Neural crest cell (in vitro differentiated cells): ENCODE results near the gene ZNF384. TPM values are rescaled to one million over a fixed set of nuclear protein-coding genes. Genes with fewer than 3 reads are reported as not detected.
A peak's percentile ranks its signal among the peaks of the same experiment; 100 is the strongest.

Experiments
- DNase-seq: peaks from one replicate; pipeline ENCODE4 v3.0.0; 2021; ENCODE audit warnings: low read depth, mixed read lengths, low spot score
- H3K27ac Mint-ChIP-seq: one replicate; pipeline ENCODE4 v1.8.0; 2021; ENCODE audit warnings: mild to moderate bottlenecking, mixed read lengths; ENCODE audit not compliant: unreplicated experiment
- H3K27me3 Mint-ChIP-seq: 2 replicates; pipeline ENCODE4 v1.8.0; 2021; ENCODE audit warnings: low read depth, mild to moderate bottlenecking, mixed read lengths
- H3K36me3 Mint-ChIP-seq: 2 replicates; pipeline ENCODE4 v1.8.0; 2021; ENCODE audit warnings: low read depth, mild to moderate bottlenecking, mixed read lengths
- H3K4me1 Mint-ChIP-seq: 2 replicates; pipeline ENCODE4 v1.8.0; 2021; ENCODE audit warnings: mixed read lengths
- H3K4me3 Mint-ChIP-seq: one replicate; pipeline ENCODE4 v1.8.0; 2021; ENCODE audit warnings: mild to moderate bottlenecking, mixed read lengths
- H3K9me3 Mint-ChIP-seq: 2 replicates; pipeline ENCODE4 v1.8.0; 2021; ENCODE audit warnings: mixed read lengths
- total RNA-seq: library from RNA; stranded (reverse); gene quantifications from 2 replicates; pipeline ENCODE4 v1.2.1, GENCODE V29; 2021
- TF ChIP-seq, protein P1 (sequence below): fragments of 200-600 bp; sonication (generic); conservative IDR thresholded peaks from 2 replicates; pipeline ENCODE4 v1.5.0; 2021; ENCODE audit warnings: antibody characterized with exemption, mild to moderate bottlenecking

The ZNF384 gene
- total RNA-seq, 1 donor from 2014 or later, result 94.3 TPM

- Mint-ChIP-seq H3K4me3 (no peak overlapping the region), H3K27ac (no peak overlapping the region), H3K36me3 (peaks cover 8% of the 10 kb centered on the region), H3K4me1 (peaks cover 10% of the 10 kb centered on the region), H3K9me3 (no peaks in the 10 kb centered on the region), H3K27me3 (no peaks in the 10 kb centered on the region)
- DNase-seq, result no peak
- TF ChIP-seq, protein P1, sequence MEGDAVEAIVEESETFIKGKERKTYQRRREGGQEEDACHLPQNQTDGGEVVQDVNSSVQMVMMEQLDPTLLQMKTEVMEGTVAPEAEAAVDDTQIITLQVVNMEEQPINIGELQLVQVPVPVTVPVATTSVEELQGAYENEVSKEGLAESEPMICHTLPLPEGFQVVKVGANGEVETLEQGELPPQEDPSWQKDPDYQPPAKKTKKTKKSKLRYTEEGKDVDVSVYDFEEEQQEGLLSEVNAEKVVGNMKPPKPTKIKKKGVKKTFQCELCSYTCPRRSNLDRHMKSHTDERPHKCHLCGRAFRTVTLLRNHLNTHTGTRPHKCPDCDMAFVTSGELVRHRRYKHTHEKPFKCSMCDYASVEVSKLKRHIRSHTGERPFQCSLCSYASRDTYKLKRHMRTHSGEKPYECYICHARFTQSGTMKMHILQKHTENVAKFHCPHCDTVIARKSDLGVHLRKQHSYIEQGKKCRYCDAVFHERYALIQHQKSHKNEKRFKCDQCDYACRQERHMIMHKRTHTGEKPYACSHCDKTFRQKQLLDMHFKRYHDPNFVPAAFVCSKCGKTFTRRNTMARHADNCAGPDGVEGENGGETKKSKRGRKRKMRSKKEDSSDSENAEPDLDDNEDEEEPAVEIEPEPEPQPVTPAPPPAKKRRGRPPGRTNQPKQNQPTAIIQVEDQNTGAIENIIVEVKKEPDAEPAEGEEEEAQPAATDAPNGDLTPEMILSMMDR, result no peak
Observed at GRCh38 chr12:6729186-6729585, 40.0 kb upstream of the ZNF384 start.

DNA sequence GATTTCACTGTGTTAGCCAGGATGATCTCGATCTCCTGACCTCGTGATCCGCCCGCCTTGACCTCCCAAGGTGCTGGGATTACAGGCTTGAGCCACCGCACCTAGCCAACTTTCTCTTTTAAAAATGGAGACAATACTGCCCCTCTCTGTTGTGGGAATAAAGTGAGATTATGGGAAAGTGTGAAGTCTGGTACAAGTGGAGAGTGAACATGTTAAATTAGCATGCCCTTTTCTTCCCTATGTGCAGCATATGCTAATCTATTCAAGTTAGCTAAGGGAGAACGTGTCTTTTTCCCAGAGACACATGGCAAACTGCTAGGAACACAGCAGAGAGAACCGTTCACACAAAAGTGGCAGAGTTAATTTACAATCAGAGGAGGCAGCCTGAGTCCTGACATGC is 36.2 kb upstream of the ZNF384 start:
- peaks cover 19% of the 10 kb centered on the region for H3K4me1 Mint-ChIP-seq
- no peaks in the 10 kb centered on the region for H3K9me3 Mint-ChIP-seq

DNA sequence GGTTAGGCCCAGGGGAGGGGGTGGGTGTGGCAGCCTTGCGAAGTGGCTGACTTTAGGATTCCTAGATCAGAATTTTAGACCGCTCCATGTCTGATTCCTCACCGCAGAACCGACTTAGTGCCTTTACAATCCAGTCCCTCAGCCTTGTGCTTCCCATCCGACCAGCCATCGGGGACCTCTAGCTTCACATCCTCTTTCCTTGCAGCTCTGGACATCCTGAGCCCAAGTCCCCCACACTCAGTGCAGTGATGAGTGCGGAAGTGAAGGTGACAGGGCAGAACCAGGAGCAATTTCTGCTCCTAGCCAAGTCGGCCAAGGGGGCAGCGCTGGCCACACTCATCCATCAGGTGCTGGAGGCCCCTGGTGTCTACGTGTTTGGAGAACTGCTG is 35.2 kb upstream of the ZNF384 start:
- Mint-ChIP-seq H3K9me3 (no peaks in the 10 kb centered on the region), H3K27ac (peak overlapping the region; percentile 98), H3K4me1 (peaks cover 19% of the 10 kb centered on the region), H3K27me3 (peaks cover 6% of the 10 kb centered on the region), H3K4me3 (peak overlapping the region; percentile 88), H3K36me3 (peaks cover 3% of the 10 kb centered on the region)
- no peak for DNase-seq
- TF ChIP-seq, protein P1, result no peak

More for the DNA sequence above, 36.2 kb upstream of the ZNF384 start:
- DNase-seq, result no peak
- peaks cover 3% of the 10 kb centered on the region for H3K27me3 Mint-ChIP-seq
- H3K36me3 Mint-ChIP-seq, result peaks cover 5% of the 10 kb centered on the region
- peak overlapping the region; percentile 31 for H3K27ac Mint-ChIP-seq
- H3K4me3 Mint-ChIP-seq, result peak overlapping the region; percentile 17
- TF ChIP-seq, protein P1, result no peak

DNA sequence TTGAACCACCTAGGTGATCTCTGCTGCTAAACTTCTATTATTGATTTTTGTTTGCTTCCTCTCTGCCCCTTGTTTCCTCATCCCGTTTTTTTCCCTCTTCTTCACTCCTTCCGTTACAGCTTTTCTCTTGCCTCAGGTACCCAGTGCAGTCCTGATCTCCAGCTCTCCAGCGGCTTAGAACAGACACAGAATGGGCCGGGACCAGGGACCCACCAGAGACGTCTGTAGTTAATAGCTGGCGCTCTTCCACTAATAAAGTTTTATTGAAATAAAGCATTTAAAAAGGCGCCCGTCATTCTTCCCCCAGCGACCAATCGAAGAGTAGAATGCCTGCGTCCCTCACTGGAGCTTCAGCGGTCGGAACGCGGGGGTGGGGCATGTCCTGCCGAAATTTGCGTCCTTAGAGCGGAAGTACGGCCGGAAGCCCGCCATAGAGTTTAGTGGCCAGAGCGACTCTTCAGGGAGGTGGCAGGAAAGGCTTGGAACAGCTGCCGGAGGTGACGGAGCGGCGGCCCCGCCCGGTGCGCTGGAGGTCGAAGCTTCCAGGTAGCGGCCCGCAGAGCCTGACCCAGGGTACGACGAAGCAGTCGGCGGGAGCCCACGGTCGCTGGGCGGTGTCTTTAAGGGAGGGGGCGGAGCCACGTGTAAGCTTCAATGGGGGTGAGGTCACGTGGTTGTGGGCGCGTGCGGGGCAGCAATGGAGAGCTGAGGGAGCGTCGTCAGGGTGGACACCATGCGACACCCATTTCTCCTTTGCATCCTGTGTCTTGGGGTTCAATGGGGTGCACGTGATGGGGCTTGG is 34.6 kb upstream of the ZNF384 start, which contains the start of gene COPS7A:
Gene COPS7A, plus strand, starts transcription at position 440 of the 802 bp plus-strand sequence. CDS start 611 bp downstream, outside the sequence.
- H3K4me1 Mint-ChIP-seq, result peaks cover 19% of the 10 kb centered on the region
- peaks cover 6% of the 10 kb centered on the region for H3K27me3 Mint-ChIP-seq
- H3K36me3 Mint-ChIP-seq, result peaks cover 3% of the 10 kb centered on the region
- TF ChIP-seq, protein P1, result no peak
- H3K4me3 Mint-ChIP-seq, result peak within 1 kb of the TSS; percentile 88
- no peaks in the 10 kb centered on the region for H3K9me3 Mint-ChIP-seq
- peak; percentile 89 for DNase-seq
- peak within 1 kb of the TSS; percentile 98 for H3K27ac Mint-ChIP-seq

GRCh38 chr12:6722863-6723262 is 33.7 kb upstream of the ZNF384 start:
- TF ChIP-seq, protein P1, result no peak
- H3K36me3 Mint-ChIP-seq, result peaks cover 3% of the 10 kb centered on the region

More at GRCh38 chr12:6722863-6723262, 33.7 kb upstream of the ZNF384 start:
- H3K9me3 Mint-ChIP-seq, result no peaks in the 10 kb centered on the region
- H3K4me3 Mint-ChIP-seq, result no peak overlapping the region
- no peak for DNase-seq
- no peak overlapping the region for H3K27ac Mint-ChIP-seq
- peaks cover 19% of the 10 kb centered on the region for H3K4me1 Mint-ChIP-seq
- H3K27me3 Mint-ChIP-seq, result peaks cover 6% of the 10 kb centered on the region
